NCI-H2107 treated with DMSO at 0.1 percent for 48 hours (cell line): Measurements from ENCODE around the gene CHST10.
"Not testable (repeated sequence)": the region's sequence is repeated elsewhere in the genome, so short reads cannot be mapped to it uniquely, and the experiment has no call there.

Experiments used
- DNase-seq: peaks from one replicate; lab custom pipeline; 2025; ENCODE audit not compliant: unreplicated experiment; lab: John Stamatoyannopoulos, UW

CHST10 gene

GRCh38 chr2:100416935-100417710 lies at the start of gene CHST10:
Gene CHST10, minus strand, starts transcription at chr2:100417668. Its CDS starts 10,993 bp downstream, at chr2:100406675.
- DNase-seq = no peak

- no peak for DNase-seq
These were observed 43.5 kb upstream of the CHST10 start for GRCh38 chr2:100460904-100461530.

GRCh38 chr2:100456357-100456756 lies 38.9 kb upstream of the CHST10 start:
- DNase-seq = not testable (repeated sequence)

GRCh38 chr2:100453853-100454252 lies 36.4 kb upstream of the CHST10 start:
- DNase-seq = no peak

GRCh38 chr2:100451734-100452133 lies 34.3 kb upstream of the CHST10 start:
- no peak for DNase-seq

- DNase-seq = no peak
These were observed 33.6 kb upstream of the CHST10 start for GRCh38 chr2:100451092-100451491.

GRCh38 chr2:100446696-100447095 lies 29.2 kb upstream of the CHST10 start:
- DNase-seq = no peak

GRCh38 chr2:100437751-100438150 lies 20.3 kb upstream of the CHST10 start:
- DNase-seq = no peak

- no peak for DNase-seq
These were observed 12.3 kb upstream of the CHST10 start for GRCh38 chr2:100429726-100430125.

GRCh38 chr2:100427627-100428258 lies 10.3 kb upstream of the CHST10 start:
- no peak for DNase-seq

- DNase-seq = no peak
These were observed 9.6 kb upstream of the CHST10 start for GRCh38 chr2:100427111-100427510.

- no peak for DNase-seq
These were observed 8.9 kb upstream of the CHST10 start for GRCh38 chr2:100426384-100426720.

- DNase-seq = no peak
These were observed 8.3 kb upstream of the CHST10 start for GRCh38 chr2:100425573-100426383.

GRCh38 chr2:100425107-100425506 lies 7.6 kb upstream of the CHST10 start:
- no peak for DNase-seq

GRCh38 chr2:100424277-100424875 lies 6.9 kb upstream of the CHST10 start:
- no peak for DNase-seq

GRCh38 chr2:100423631-100424030 lies 6.2 kb upstream of the CHST10 start:
- no peak for DNase-seq

GRCh38 chr2:100422320-100423055 lies 5.0 kb upstream of the CHST10 start:
- DNase-seq = no peak

- DNase-seq = no peak
These were observed 2.4 kb upstream of the CHST10 start for GRCh38 chr2:100419915-100420314.

- DNase-seq = no peak
These were observed 1.0 kb upstream of the CHST10 start for GRCh38 chr2:100418406-100418962.

- DNase-seq = no peak
These were observed 250 bp upstream of the CHST10 start for GRCh38 chr2:100417711-100418124.
